PC-3 (cell line): ENCODE data around the gene MBTD1. TPM values are rescaled to one million over a fixed set of nuclear protein-coding genes. Genes with fewer than 3 reads are reported as not detected.

Source experiments
- ATAC-seq: fragments of 200-7000 bp; cut with Tn5 transposase; 2 replicates; pipeline ENCODE4 v1.9.1; 2020; ENCODE audit warnings: mild to moderate bottlenecking, moderate library complexity
- BruUV-seq: library from RNA; stranded (reverse); fragments of 400-500 nt; replicated peaks from 2 replicates; lab custom pipeline; 2021; lab: Mats Ljungman, UMichigan
- CTCF ChIA-PET: fragments of 300-600 bp; sonication (Branson Sonifier 250); formaldehyde crosslinking; loops from one replicate; lab custom pipeline; 2022; ENCODE audit warnings: antibody characterized with exemption; lab: Charles Lee
- POLR2A ChIA-PET: fragments of 300-600 bp; sonication (Branson Sonifier 250); formaldehyde crosslinking; loops from one replicate; lab custom pipeline; 2022; ENCODE audit warnings: antibody characterized with exemption; ENCODE audit not compliant: unreplicated experiment; lab: Charles Lee
- DNase-seq: peaks from one replicate; pipeline ENCODE4 v3.0.0-alpha.2; 2015
- H2AFZ ChIP-seq: fragments of 300-600 bp; sonication (generic); 2 replicates; pipeline ENCODE4 v1.6.0; 2016; ENCODE audit warnings: antibody characterized with exemption, low read length
- H3F3A ChIP-seq: fragments of 300-600 bp; sonication (generic); one replicate; pipeline ENCODE4 v1.6.0; 2017; ENCODE audit warnings: antibody characterized with exemption, low read length, control low read depth, mild to moderate bottlenecking; ENCODE audit not compliant: unreplicated experiment
- H3K27ac ChIP-seq: fragments of 300-600 bp; sonication (generic); 2 replicates; pipeline ENCODE4 v1.5.1; 2016; ENCODE audit warnings: mild to moderate bottlenecking, low read length
- H3K27me3 ChIP-seq: fragments of 300-600 bp; sonication (generic); 2 replicates; pipeline ENCODE4 v1.6.1; 2016; ENCODE audit warnings: low read length, mixed read lengths
- H3K36me3 ChIP-seq: fragments of 300-600 bp; sonication (generic); 2 replicates; pipeline ENCODE4 v1.6.1; 2016; ENCODE audit warnings: low read depth, mixed run types, low read length, mixed read lengths
- H3K4me1 ChIP-seq: fragments of 300-600 bp; sonication (generic); 2 replicates; pipeline ENCODE4 v1.5.1; 2016; ENCODE audit warnings: low read length; ENCODE audit not compliant: insufficient read depth
- H3K4me2 ChIP-seq: fragments of 300-600 bp; sonication (generic); 2 replicates; pipeline ENCODE4 v1.6.0; 2016; ENCODE audit warnings: low read length
- H3K4me3 ChIP-seq: fragments of 300-600 bp; sonication (generic); 2 replicates; pipeline ENCODE4 v1.5.1; 2016; ENCODE audit warnings: mild to moderate bottlenecking, low read length, mixed read lengths
- H3K79me2 ChIP-seq: fragments of 300-600 bp; sonication (generic); 2 replicates; pipeline ENCODE4 v1.6.1; 2017; ENCODE audit warnings: low read length, mixed read lengths
- H3K9ac ChIP-seq: fragments of 300-600 bp; sonication (generic); 2 replicates; pipeline ENCODE4 v1.6.0; 2016; ENCODE audit warnings: mild to moderate bottlenecking, low read length
- H3K9me2 ChIP-seq: fragments of 300-600 bp; sonication (generic); replicated peaks from 2 replicates; pipeline ENCODE4 v1.6.1; 2016; ENCODE audit warnings: mixed run types, low read length, mixed read lengths
- H3K9me3 ChIP-seq: fragments of 300-600 bp; sonication (generic); 2 replicates; pipeline ENCODE4 v1.6.1; 2016; ENCODE audit warnings: low read length, mixed read lengths
- H4K20me1 ChIP-seq: fragments of 300-600 bp; sonication (generic); 2 replicates; pipeline ENCODE4 v1.6.1; 2016; ENCODE audit warnings: low read length, mixed read lengths
- CTCF ChIP-seq: fragments of 300-600 bp; sonication (generic); conservative IDR thresholded peaks from 2 replicates; pipeline ENCODE4 v1.5.1; 2017; ENCODE audit warnings: antibody characterized with exemption, low read depth, mild to moderate bottlenecking, low read length
- EZH2 ChIP-seq: fragments of 300-600 bp; sonication (generic); IDR thresholded peaks from one replicate; pipeline ENCODE4 v1.6.1; 2017; ENCODE audit warnings: antibody characterized with exemption, mild to moderate bottlenecking, low read length; ENCODE audit not compliant: unreplicated experiment
- EZH2phosphoT487 ChIP-seq: fragments of 300-600 bp; sonication (generic); IDR thresholded peaks from 2 replicates; pipeline ENCODE4 v1.6.1; 2018; ENCODE audit warnings: mild to moderate bottlenecking, antibody characterized with exemption, low read length, borderline replicate concordance
- intact Hi-C: fragments of 100-400 bp; cut with micrococcal nuclease; formaldehyde crosslinking; loops from 2 replicates; pipeline ENCODE4 v1.9.0; 2023
- total RNA-seq: library from RNA; depleted of rRNA; stranded (reverse); fragments of >200 nt; gene quantifications from 2 replicates; pipeline ENCODE4 v1.2.3, GENCODE V29; 2014

The MBTD1 gene
- total RNA-seq, 1 experiment from 2014 or later = 13.8 TPM

GRCh38 chr17:51231999-51232398 lies 27.9 kb downstream of the MBTD1 start:
- Histone ChIP-seq H4K20me1 (peaks cover 7% of the 10 kb centered on the region; the same call in 1 of the 2 replicates), H3K9me3 (peaks cover 4% of the 10 kb centered on the region; the same call in 1 of the 2 replicates), H3K4me2 (no peak overlapping the region), H3K4me3 (no peak overlapping the region), H3F3A (no peaks in the 10 kb centered on the region), H3K27me3 (no peaks in the 10 kb centered on the region), H3K36me3 (peaks cover 17% of the 10 kb centered on the region), H3K27ac (no peak overlapping the region), H3K9ac (no peak overlapping the region), H3K4me1 (0 out of 2 replicates have a peak, but pooled peaks cover 3% of the 10 kb centered on the region), H2AFZ (no peak overlapping the region), H3K79me2 (peaks cover 68% of the 10 kb centered on the region), H3K9me2 (no peaks in the 10 kb centered on the region)
- no peak for DNase-seq
- ChIA-PET CTCF (no interaction called here), POLR2A (no interaction called here)
- intact Hi-C loops = no loop called here
- no peak for ATAC-seq
- no TSS peak for BruUV-seq
- TF ChIP-seq EZH2phosphoT487 (no peak), CTCF (no peak), EZH2 (no peak)

- TF ChIP-seq EZH2 (no peak), EZH2phosphoT487 (no peak), CTCF (no peak)
- peaks cover 7% of the 10 kb centered on the region; the same call in 1 of the 2 replicates for H4K20me1 ChIP-seq
- no TSS peak for BruUV-seq
- H3K36me3 ChIP-seq = peaks cover 5% of the 10 kb centered on the region
- no peak overlapping the region for H2AFZ ChIP-seq
- DNase-seq (no peak), ATAC-seq (no peak)
- no peak overlapping the region for H3K4me3 ChIP-seq
- H3K27ac ChIP-seq = no peak overlapping the region
- H3K27me3 ChIP-seq = no peaks in the 10 kb centered on the region
- intact Hi-C loops = no loop called here
- peaks cover 64% of the 10 kb centered on the region for H3K79me2 ChIP-seq
- H3K9me2 ChIP-seq = no peaks in the 10 kb centered on the region
- POLR2A ChIA-PET = no interaction called here
- H3K4me2 ChIP-seq = no peak overlapping the region
- 0 out of 2 replicates have a peak, but pooled peaks cover 6% of the 10 kb centered on the region for H3K4me1 ChIP-seq
- no peaks in the 10 kb centered on the region for H3F3A ChIP-seq
- CTCF ChIA-PET = no interaction called here
- no peak overlapping the region for H3K9ac ChIP-seq
- no peaks in the 10 kb centered on the region for H3K9me3 ChIP-seq
These were observed 29.5 kb downstream of the MBTD1 start for GRCh38 chr17:51230306-51230705.

- Histone ChIP-seq H3K4me3 (no peak overlapping the region), H3K4me2 (no peak overlapping the region), H4K20me1 (peaks cover 7% of the 10 kb centered on the region; the same call in 1 of the 2 replicates), H3K4me1 (0 out of 2 replicates have a peak, but pooled peaks cover 6% of the 10 kb centered on the region), H3K36me3 (peaks cover under 1% of the 10 kb centered on the region; the same call in 1 of the 2 replicates), H2AFZ (no peak overlapping the region), H3K27ac (no peak overlapping the region), H3K9me3 (no peaks in the 10 kb centered on the region), H3K79me2 (peaks cover 59% of the 10 kb centered on the region), H3F3A (no peaks in the 10 kb centered on the region), H3K9me2 (no peaks in the 10 kb centered on the region), H3K27me3 (no peaks in the 10 kb centered on the region), H3K9ac (no peak overlapping the region)
- ChIA-PET POLR2A (no interaction called here), CTCF (no interaction called here)
- no peak for DNase-seq
- BruUV-seq = no TSS peak
- intact Hi-C loops = no loop called here
- ATAC-seq = no peak
- no peak for TF ChIP-seq EZH2
- no peak for TF ChIP-seq CTCF
- TF ChIP-seq EZH2phosphoT487 = no peak
These were observed 30.0 kb downstream of the MBTD1 start for GRCh38 chr17:51229889-51230288.
